HG02973 (cell line): ENCODE results near the gene RGL4.

ENCODE experiments used
- ATAC-seq: cut with Tn5 transposase; IDR thresholded peaks from one replicate; pipeline ENCODE4 v1.9.1; 2021; ENCODE audit warnings: moderate library complexity; ENCODE audit not compliant: unreplicated experiment

Gene RGL4

DNA sequence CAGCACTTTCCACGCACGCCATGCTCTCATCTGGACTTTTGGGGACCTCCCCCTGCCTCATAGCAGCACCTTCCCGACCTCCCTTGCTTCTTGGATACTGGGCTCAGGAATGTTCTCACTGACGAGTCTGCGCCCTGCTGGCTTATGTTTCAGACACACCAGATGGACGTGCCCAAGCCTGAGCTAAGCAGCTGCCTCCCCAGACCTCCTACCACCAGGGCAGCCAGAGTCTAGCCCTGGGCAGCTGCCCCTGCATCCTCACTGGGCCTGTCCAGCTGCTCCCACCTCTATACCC lies 13.2 kb upstream of the RGL4 start:
- ATAC-seq: no peak

DNA sequence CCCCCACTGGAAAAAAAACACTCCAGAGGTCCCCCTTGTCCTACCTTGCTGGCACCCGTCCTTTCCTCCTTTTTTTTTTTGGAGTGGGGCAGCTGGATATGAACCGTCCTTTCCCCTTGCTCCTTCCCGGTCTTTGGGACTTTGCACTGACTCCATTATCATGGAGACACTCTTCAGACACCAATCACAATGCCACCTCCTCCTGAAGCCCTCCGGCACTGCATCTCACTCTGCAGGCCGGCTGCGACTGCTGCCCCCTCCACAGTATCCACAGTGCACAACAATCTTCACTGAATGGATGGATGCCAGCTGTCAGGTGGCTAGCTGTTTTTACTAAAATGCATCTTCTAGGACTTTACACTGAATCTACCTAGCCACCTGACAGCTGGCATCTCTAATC lies 12.7 kb upstream of the RGL4 start:
- ATAC-seq: no peak

DNA sequence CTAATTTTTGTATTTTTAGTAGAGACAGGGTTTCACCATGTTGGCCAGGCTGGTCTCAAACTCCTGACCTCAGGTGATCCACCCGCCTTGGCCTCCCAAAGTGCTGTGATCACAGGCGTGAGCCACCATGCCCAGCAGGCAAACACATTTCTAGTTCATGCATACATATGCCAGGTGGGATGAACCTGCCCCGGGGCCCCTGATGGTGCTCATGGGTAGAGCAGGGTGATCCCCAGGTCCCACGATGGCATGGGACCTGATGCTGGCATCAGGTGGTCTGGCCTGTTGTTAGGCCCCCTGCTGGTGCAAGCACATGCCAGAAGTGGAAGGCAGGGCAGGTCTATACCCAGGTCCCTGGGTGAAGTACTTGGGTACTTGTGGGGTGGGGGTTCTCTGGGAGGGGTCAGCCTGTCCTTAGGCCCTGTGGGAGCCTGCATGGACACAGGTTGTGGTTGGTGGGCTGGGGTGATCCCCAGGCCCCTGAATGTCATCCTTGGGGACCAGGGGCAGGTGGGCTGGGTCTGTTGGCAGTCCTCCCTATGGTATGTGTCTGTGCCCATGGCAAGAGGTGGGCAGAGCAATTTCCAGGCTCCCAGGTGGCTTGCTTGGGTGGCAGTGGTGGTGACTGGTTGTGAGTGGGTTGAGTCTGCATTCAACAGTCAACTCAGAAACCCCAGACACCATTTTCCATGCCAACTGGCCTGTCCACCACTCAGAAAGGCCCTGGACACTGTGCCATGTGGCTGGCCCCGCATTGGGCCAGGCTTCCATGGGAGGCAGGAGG lies 9.6 kb upstream of the RGL4 start:
- no peak for ATAC-seq

DNA sequence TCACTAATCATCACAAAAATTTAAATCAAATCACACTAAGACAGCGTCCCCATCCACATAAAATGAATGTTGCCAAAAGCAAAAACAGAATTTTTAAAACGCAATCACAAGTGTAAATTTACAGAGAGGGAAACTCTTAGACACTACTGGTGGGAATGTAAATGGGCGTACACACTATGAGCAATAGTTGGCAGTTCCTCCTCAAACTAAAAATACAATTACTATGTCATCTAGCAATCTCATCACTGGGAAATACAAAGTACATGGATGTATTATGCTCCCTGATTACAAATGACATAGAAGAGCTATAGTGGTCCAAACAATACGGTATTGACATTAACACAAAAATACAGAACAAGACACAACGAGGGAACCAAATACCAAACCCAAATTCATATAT lies 8.7 kb upstream of the RGL4 start:
- no peak for ATAC-seq

DNA sequence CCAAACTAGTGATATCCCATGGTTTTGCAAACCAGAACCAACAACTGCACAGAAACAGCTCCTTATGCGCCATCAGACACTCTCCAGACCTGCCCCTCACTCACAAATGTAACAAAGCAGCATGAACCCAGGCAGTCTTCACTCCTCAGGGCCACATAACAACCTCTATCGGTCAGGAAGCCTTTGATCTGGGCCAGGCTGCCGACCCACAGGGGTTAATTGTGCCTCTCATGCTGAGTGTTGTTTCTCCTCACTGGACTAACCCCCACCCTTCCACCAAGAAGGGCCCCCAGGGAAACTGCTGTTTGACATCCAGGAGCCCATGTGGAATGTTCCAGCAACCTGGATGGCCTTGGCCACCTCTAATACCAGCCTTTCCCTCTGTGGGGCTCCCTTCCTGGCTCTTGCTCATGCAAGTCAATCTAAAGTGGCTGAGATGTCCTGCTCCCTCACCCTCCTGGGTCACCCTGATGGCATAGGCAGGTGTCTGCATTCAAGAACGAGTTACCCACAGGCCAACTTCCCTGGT lies 7.9 kb upstream of the RGL4 start:
- ATAC-seq: no peak

DNA sequence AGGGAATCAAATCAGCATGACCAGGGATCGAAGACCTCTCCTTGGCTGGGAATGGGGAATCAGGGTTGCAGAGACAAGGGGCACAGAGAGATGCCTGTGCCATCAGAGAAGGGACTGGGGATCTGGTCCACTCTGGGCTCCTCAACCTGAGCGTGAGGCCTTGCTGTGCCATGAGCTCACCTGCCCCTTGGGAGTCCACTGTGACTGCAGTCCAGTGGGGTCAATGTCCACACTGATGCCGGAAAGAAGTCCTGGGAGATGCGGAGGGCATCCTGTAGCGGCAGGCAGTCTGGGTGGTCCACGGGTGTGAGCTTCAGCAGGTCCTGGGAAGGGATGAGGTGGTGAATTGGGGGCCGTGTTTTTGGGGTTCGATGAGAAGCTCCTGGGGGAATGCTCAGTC lies 7.3 kb upstream of the RGL4 start:
- no peak for ATAC-seq

DNA sequence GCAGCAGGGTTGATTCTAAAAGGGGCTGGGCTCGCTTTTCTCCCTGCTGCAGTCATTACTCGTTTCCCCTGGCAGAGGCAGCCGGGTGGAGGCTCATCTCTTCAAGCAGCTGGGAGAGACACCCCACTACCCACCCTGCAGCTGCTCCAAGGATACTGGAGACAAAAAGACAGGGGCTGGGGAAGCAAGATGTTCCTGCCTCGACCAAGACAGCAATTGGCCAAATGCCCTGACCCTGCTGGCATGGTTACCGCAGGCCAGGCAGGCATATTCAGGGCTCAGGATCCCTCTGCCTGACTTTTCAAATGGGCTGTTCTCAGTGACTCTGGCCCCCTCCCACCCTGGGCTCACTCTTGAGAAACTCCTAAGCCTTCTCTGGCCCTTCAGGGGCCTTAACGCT lies 6.8 kb upstream of the RGL4 start:
- no peak for ATAC-seq

DNA sequence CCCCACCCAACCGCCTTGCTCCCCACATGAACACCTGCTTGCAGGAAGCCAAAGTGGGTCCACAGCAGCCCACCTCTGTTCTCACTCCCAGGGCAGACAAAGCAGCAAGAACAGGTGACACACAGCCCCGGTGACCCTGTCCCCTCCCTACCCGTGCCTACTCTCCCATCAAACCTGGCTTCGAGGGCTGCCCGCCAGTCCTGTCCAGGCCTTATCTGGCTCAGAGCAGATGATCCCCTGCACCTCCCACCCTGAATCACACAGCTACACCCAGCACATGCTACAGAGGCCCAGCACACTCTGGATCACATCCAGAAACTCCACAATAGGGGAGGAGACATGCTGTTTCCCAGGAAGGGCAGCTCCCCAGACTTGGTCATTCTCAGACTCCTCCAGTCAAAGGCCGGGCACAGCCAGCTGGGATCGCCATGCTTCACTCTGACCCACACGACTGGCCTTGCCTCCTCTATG lies 6.2 kb upstream of the RGL4 start:
- no peak for ATAC-seq

DNA sequence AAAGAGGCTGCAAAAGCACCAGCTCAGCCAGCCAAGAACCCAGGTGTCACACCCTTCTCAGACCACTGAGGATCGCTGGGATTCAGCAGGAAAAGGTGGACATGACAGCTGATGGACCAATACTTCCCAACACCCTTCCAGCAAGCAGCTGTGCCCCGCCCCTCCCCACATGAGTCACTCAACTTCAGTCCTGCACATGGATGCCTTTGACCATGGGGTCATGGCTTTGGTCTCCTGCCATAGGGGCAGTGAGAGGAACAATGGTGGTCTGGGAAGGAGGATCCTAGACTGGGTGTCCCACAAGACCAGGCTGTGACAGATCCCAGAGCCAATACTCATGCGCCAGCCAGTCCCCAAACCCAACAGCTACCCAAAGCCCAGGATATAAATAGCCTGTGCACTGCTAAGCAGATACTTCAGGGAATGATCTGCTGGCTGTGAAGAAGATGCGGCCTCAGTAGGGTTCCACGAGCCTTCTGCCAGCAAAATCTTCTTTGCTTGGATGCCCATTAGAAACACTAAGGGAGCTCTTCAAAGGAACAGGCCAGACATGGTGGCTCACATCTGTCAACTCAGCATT lies 5.5 kb upstream of the RGL4 start:
- no peak for ATAC-seq

DNA sequence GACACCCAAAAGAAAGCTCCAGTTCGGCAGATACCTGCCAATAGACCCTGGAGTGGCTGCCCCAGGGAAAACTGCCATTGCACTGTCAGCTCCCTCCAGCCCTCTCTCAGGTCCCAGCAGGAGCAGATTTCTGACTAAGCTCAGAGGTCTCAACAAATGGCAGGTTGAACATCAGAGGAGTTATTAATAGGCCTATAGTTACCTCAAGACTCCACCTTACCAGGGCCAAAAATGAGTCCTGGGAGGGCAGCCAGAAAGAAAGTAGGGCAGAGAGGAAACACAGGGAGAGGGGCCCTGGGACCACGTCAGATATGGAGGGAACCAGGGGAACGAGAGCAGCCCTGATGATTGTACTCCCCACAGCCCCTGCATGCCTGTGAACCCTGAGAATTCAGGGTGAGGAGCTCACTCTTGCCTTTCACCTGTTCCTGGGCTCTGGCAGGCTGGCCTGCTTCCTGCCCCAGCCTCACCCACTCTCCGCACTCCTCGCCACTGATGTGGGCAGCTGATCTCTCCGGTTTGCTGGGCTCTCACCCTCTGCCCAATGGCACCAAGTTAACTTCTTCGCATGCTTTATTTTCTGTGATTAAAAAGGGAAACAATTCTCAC lies 4.3 kb upstream of the RGL4 start:
- ATAC-seq: no peak

DNA sequence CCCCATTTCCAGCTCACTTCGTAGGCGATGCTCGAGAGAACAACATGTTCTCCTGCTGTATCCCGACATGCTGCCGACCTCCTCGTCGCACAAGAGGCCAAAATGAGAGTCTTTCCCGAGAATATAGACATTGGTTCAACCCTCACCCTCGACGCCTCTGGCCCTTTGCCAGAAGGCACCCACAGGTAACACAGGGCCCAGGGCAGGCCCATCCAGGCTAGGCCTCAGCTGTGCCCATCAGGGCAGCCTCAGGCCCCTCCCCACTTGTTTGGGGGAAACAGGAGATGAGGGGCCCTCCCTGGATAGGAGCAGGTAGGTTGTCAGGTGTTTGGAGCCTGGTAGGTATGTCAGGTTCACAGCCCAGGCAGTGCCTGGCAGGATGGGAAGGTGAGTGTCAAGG lies 2.7 kb upstream of the RGL4 start:
- ATAC-seq: no peak

DNA sequence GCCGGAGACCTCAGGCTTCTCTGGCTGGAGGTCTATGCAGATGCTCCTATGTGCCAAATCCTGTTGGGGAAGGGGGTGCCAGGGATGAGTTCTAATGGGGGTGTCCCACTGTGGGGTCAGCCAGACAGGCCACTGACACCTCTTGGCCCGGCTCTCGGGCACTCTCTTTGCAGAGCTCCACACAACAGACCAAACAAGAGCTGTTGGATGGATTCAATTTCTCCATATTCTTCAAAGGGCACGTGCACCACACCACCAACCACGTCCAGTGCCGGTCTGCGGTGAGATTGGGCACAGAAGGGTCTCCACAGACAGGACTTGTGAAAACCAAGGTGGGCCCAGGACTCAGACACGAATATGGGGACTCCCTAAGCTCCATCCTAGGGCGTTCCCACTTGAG lies 2.2 kb upstream of the RGL4 start:
- no peak for ATAC-seq

DNA sequence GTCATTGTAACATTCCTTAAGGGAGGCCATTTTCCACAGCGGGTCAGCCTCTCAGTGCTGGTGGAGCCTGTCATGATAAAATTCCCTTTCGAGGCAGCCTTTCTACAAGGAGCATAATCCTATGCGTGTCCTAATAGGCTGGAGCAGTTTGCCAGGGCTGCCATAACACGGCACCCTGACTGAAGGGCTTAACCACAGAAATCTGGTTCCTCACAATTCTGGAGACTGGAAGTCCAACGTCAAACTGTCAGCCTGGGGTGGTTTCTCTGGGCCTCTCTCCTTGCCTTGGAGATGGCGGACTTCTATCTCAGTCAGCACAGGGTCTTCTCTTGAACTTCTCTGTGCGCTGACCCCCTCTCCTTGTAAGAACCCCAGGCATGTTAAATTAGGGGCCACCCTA lies 1.4 kb upstream of the RGL4 start:
- ATAC-seq: no peak

DNA sequence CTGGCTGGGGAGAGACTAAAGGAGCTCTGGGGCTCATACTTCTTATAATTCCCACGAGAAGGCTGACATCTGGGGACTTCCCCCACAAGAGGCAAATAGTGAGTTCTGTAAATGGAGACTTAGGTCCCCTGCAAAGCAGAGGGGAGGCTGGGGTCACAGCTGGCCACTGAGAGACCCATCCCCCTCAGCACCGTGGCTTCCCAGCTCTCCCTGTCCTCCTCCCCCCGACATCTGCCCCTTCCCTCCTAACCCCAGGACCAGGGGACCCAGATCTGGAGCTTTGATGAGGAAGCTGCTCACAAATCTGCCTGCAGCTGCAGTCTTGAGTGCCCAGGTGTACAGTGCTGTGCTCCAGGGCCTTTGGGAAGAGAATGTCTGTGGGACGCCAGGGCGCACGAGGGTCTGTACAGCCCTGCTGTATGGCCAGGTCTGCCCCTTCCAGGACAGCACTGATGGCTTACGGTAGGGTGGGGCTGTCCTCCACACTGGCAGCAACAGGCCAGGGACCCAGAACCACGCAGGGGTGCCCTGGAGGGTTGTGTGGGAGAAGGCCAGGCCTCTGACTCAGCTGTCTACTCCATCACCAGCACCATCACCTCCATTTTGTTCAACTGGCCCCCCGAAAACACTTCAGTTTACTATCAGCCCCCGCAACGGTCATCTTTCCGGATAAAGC lies 1.1 kb downstream of the RGL4 start:
- no peak for ATAC-seq

DNA sequence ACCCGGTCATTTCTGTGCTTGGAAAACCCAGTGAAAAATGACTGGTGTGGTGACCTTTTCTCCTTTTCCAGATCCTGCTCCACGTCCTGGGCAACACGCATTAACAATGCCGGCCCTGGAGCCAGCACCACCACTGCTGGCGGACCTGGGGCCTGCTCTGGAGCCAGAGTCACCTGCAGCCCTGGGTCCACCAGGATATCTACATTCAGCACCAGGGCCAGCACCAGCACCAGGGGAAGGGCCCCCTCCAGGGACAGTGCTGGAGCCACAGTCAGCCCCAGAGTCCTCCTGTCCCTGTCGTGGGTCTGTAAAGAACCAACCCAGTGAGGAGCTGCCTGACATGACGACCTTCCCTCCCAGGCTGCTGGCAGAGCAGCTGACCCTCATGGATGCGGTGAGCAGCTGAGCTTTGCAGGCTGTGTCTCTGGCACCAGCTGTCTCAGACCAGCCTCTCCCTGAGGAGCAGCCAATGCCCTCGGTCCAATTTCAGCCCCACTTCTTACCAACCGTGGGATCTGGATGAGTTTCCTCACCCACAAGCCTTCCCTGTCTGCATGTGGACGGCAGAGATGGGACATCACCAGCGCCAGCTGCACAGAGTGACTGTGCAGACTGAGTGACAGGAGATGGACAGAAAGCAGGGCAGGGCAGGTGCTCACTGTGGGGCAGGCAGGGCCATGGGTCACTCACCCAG lies 1.9 kb downstream of the RGL4 start:
- ATAC-seq: no peak

DNA sequence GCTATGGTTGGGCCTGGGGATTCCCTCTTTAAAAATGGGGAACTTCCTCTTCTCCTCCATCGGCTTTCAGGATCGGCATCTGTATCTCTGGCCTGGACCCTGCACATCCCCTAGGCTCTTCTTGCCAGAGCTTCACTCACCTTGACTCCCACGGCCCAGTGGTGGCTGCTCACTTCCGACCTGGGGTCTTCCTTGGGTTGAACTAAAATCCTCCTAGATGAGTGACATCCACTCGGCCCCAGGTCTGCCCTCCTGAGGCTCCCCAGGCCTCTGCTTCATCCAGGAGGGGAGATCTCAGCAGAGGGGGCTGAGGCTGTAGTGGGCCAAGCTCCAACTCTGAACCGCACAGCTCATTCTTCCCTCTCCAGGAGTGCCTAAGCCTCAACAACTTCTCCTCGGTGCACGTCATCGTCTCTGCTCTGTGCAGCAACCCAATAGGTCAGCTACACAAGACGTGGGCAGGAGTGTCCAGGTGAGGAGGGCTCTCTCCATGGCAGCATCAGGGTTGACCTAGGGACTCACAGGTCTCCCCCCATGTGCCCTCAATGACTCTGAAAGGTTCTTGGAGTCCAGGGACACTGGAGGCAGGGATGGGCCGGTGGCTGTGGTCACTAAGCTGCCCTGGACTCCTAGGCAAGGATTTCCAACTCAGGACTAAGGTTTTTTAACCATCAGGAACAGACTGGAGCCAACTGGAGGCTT lies 3.3 kb downstream of the RGL4 start:
- ATAC-seq: no peak

DNA sequence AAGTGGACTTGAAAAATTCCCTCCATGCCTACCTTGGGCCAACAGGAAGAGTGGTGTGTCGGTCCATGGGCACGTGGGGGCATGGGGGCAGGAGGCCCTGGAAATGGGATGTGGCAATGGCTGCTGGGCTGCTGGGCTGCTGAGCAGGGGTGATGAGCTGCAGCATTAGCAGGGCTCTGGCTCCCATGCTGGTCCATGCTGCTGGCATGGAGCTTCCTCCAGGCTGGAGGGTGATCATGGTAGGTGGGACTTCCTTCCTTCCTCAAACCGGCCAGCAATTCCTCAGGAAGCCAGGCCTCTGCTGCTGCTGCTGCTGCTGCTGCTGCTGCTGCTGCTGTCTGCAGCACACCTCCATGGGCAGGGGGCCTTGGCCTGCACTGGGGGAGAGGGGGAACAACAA lies 4.3 kb downstream of the RGL4 start:
- ATAC-seq: no peak

DNA sequence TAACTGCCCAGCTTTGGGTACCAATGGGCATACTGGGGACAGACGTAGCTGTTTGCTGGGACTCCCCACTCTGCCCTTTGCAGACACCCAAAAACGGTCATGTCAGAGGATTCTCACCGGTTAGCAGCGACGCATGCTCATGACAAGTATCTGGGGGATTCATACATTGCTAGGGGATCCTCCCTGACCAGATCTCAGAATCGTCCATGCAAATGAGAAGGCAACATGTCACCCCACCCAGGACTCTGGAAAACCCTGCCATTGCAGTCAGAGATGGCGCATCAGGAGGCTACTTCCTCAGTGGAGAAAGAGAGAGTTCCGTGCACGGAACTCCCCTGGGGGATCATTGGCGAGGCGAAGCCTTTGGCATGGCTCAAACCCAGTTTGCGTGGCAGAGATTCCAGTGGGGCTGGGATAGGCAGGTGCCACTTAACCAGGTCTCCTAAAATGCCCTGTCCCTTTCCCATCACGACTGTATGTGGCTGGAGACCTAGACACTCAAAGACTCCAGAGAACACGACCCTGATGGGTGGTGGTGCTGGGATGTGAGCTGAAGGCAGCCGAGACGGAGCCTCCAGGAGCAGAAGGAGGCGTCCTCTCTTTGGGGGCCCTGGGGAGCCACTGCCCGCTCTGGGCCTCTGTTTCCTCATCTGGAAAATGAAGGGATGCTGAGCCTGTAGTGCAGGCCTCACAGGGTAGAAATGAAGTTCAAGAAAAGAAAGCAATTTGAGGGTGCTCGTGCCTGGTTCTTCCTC lies 4.9 kb downstream of the RGL4 start:
- no peak for ATAC-seq

DNA sequence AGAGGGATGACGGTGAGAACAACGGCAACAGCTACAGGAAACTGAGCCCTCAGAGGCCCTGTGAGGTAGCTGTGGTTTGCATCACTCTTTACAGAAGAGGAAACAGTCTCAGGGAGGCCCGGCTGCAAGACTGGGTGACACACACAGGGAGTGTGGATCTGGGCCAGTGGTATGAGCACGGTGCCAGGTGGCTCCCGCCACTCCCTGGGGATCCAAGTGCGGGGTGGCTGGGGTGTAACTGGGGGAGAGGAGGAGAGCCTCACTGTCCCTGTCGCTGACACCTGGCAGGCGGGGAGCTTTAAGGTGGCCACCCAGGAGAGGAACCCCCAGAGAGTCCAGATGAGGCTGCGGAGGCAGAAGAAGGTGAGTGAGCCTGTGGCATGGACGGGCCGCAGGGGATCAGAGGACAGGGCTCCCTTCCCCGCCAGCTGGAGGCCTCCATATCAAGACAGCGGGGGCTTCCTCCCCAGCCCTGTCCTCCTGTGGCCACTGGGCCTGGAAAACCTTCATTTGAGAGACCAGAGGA lies 5.6 kb downstream of the RGL4 start:
- ATAC-seq: peak; percentile 69
